ENCODE data around the gene SEMA5B. TPM values are rescaled to one million over a fixed set of nuclear protein-coding genes. Genes with fewer than 3 reads are reported as not detected.

The SEMA5B gene
- total and polyA plus RNA-seq, 2 donors (not counting 3 experiments of a cell fraction or from before 2014, with no cell fraction given), result 0.07 TPM; not detected in 1

- FAIRE-seq (no peak), DNase-seq (ENCODE audit: low read depth, low spot score) (no peak)
- TF ChIP-seq FOS (IDR thresholded peaks at IDR 0.05; ENCODE audit: borderline replicate concordance, insufficient read depth, low read length) (no peak), MYC (IDR thresholded peaks at IDR 0.05; ENCODE audit: low read depth, low read length) (no peak), GATA2 (IDR thresholded peaks at IDR 0.05; ENCODE audit: insufficient read depth, insufficient read length, low read depth, low read length) (no peak), POLR2A (IDR thresholded peaks at IDR 0.05; ENCODE audit: low read depth, low read length) (no peak), CTCF (IDR thresholded peaks at IDR 0.05; ENCODE audit: extremely low read depth in 1 of 2, insufficient read depth in 1 of 2, low read depth in 1 of 2, low read length in 2 of 2) (no peak), POLR2AphosphoS5 (IDR thresholded peaks at IDR 0.05; ENCODE audit: insufficient read depth, low read depth, low read length) (no peak), MAX (IDR thresholded peaks at IDR 0.05; ENCODE audit: insufficient read depth, insufficient read length) (no peak), EZH2 (IDR thresholded peaks at IDR 0.05; ENCODE audit: borderline replicate concordance, low read depth, low read length, severe bottlenecking) (no peak), JUN (IDR thresholded peaks at IDR 0.05; ENCODE audit: borderline replicate concordance, insufficient read depth, insufficient read length, low read depth) (no peak)
- dilution Hi-C loops (cut with MboI; ENCODE audit: extremely low pct_ligation_motif_present, low sequenced_read_pairs) (no loop called here), intact Hi-C loops (cut with micrococcal nuclease) (no loop called here)
- CTCF ChIA-PET, result no interaction called here
- Histone ChIP-seq H3K4me1 (ENCODE audit: control insufficient read depth, extremely low read depth, insufficient read depth, low read length) (no peaks in the 10 kb centered on the region), H2AFZ (ENCODE audit: low read depth, low read length) (no peak overlapping the region), H3K27ac (ENCODE audit: insufficient read depth, low read depth, low read length) (no peak overlapping the region), H3K79me2 (ENCODE audit: control insufficient read depth, insufficient read depth, low read length) (no peaks in the 10 kb centered on the region), H3K9ac (replicated peaks; ENCODE audit: extremely low read depth, insufficient read depth, low read length) (no peak overlapping the region), H3K9me3 (replicated peaks; ENCODE audit: control insufficient read depth, insufficient read depth, low read length) (no peaks in the 10 kb centered on the region), H3K4me2 (ENCODE audit: insufficient read depth, low read length) (no peak overlapping the region), H4K20me1 (replicated peaks; ENCODE audit: control insufficient read depth, extremely low read depth, insufficient read depth, low read length) (no peaks in the 10 kb centered on the region), H3K9me1 (replicated peaks; ENCODE audit: control insufficient read depth, extremely low read depth, insufficient read depth, low read length) (no peaks in the 10 kb centered on the region), H3K36me3 (ENCODE audit: control insufficient read depth in 2 of 2, extremely low read depth in 1 of 2, insufficient read depth in 2 of 2, low read length in 2 of 2) (no peaks in the 10 kb centered on the region), H3K4me3 (replicated peaks in 1 of 3; ENCODE audit: insufficient read depth in 1 of 3, low read depth in 1 of 3, low read length in 3 of 3) (no peak overlapping the region), H3K27me3 (ENCODE audit: control insufficient read depth in 2 of 2, insufficient read depth in 2 of 2, low read length in 2 of 2) (peaks cover 4 to 12% of the 10 kb centered on the region in 2 experiments)
- BruUV-seq (replicated peaks), result no TSS peak
- POLR2A ChIA-PET, result no interaction called here
These were observed 134.3 kb downstream of the SEMA5B start for GRCh38 chr3:122893282-122893681.

Data from endothelial cell of umbilical vein (primary cell).